ENCODE results near the gene PTPRG. TPM values are rescaled to one million over a fixed set of nuclear protein-coding genes. Genes with fewer than 3 reads are reported as not detected.

The PTPRG gene
- total RNA-seq, 3 donors from 2014 or later: 28.9 to 54.7 (median 40.4) TPM

DNA sequence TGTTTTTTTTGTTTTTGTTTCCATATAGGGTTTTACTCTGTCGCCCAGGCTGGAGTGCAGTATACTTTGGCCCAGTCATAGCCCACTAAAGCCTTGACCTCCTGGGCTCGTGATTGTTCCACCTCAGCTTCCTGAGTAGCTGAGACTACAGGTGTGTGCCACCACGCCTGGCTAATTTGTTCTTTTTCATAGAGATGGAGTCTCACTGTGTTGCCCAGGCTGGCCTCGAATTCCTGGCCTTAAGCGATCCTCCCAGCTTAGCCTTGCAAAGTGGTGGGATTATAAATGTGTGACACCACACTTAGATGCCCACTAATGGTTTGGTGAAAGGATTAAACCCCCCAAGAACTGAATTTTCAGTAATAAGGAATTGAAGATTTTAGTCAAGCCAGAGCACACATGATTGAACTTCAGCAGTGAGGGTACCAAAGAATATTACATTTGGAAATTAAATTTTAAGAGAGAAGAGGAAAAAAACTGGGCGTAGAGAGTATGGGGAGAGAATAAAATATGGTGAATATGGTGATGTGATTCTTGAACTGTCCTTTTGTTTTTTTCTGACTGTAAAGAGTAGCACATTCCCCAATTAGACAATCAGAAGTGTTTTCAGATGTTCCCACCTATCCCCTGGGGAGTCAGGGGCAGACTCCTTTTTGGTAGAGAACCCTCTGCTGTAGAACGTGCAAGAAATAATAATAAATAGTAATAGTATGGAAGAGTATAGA, 208.1 kb downstream of the PTPRG start:
- no peaks in the 10 kb centered on the region for H3K9me3 ChIP-seq
- H3K4me1 ChIP-seq (ENCODE audit: low read depth): peaks cover 3% of the 10 kb centered on the region
- ATAC-seq: peak; percentile 37
- intact Hi-C loops (cut with DNase I, micrococcal nuclease): no loop called here
- DNase-seq: no peak
- no peaks in the 10 kb centered on the region for H3K36me3 ChIP-seq (ENCODE audit: low read depth)
- TF ChIP-seq, protein P1, sequence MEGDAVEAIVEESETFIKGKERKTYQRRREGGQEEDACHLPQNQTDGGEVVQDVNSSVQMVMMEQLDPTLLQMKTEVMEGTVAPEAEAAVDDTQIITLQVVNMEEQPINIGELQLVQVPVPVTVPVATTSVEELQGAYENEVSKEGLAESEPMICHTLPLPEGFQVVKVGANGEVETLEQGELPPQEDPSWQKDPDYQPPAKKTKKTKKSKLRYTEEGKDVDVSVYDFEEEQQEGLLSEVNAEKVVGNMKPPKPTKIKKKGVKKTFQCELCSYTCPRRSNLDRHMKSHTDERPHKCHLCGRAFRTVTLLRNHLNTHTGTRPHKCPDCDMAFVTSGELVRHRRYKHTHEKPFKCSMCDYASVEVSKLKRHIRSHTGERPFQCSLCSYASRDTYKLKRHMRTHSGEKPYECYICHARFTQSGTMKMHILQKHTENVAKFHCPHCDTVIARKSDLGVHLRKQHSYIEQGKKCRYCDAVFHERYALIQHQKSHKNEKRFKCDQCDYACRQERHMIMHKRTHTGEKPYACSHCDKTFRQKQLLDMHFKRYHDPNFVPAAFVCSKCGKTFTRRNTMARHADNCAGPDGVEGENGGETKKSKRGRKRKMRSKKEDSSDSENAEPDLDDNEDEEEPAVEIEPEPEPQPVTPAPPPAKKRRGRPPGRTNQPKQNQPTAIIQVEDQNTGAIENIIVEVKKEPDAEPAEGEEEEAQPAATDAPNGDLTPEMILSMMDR (IDR thresholded peaks at IDR 0.05): no peak
- no peak overlapping the region for H3K4me3 ChIP-seq

GRCh38 chr3:61771976-61772375, 210.6 kb downstream of the PTPRG start:
- H3K4me3 ChIP-seq: no peak overlapping the region
- DNase-seq (no peak), ATAC-seq (no peak)
- no peaks in the 10 kb centered on the region for H3K9me3 ChIP-seq
- peaks cover 3% of the 10 kb centered on the region for H3K4me1 ChIP-seq (ENCODE audit: low read depth)
- TF ChIP-seq, protein P1 (IDR thresholded peaks at IDR 0.05): no peak
- no peaks in the 10 kb centered on the region for H3K36me3 ChIP-seq (ENCODE audit: low read depth)
- intact Hi-C loops (cut with DNase I, micrococcal nuclease): no loop called here

- intact Hi-C loops (cut with DNase I, micrococcal nuclease): no loop called here
- Histone ChIP-seq H3K36me3 (ENCODE audit: low read depth) (no peaks in the 10 kb centered on the region), H3K4me3 (no peak overlapping the region), H3K4me1 (ENCODE audit: low read depth) (peaks cover 3% of the 10 kb centered on the region), H3K9me3 (no peaks in the 10 kb centered on the region)
- TF ChIP-seq, protein P1 (IDR thresholded peaks at IDR 0.05): no peak
- DNase-seq: no peak
- ATAC-seq: no peak
These were observed 211.1 kb downstream of the PTPRG start for GRCh38 chr3:61772456-61772855.

DNA sequence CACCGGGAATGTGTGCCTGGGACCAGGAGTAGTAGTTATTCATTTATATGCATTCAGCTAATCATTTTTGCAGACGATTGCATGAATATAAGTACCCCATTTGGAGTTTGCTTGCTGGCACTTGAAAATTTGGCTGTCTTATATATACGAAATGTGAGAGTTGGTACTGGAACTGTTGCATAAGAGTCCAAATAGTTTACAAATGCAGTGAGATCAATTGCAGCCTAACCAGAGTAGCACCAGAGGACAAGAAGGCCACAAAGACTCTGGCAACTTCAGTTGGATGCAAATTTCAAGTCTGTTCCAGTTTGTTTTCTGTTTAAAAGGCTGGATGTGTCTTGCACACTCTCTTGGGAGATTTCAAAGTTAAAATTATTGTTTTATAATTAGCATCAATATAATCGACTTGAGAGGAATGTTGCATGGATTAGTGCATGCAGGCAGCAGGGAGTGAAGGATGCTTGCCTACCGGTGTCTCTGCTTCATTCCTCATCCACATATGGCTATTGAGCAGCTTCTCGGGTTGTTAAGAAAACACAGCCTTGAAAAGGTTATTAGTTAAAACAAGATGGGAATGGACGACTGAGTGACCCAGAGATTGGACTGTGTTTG, 213.0 kb downstream of the PTPRG start:
- H3K4me1 ChIP-seq (ENCODE audit: low read depth): no peaks in the 10 kb centered on the region
- DNase-seq: no peak
- H3K4me3 ChIP-seq: no peak overlapping the region
- H3K36me3 ChIP-seq (ENCODE audit: low read depth): no peaks in the 10 kb centered on the region
- H3K9me3 ChIP-seq: no peaks in the 10 kb centered on the region
- TF ChIP-seq, protein P1 (IDR thresholded peaks at IDR 0.05): no peak
- ATAC-seq: no peak
- intact Hi-C loops (cut with DNase I, micrococcal nuclease): no loop called here

GRCh38 chr3:61776390-61776789, 215.0 kb downstream of the PTPRG start:
- no peak for DNase-seq
- no peak overlapping the region for H3K4me3 ChIP-seq
- intact Hi-C loops (cut with DNase I, micrococcal nuclease): no loop called here
- no peaks in the 10 kb centered on the region for H3K4me1 ChIP-seq (ENCODE audit: low read depth)
- no peaks in the 10 kb centered on the region for H3K36me3 ChIP-seq (ENCODE audit: low read depth)
- TF ChIP-seq, protein P1 (IDR thresholded peaks at IDR 0.05): no peak
- no peaks in the 10 kb centered on the region for H3K9me3 ChIP-seq
- no peak for ATAC-seq

Data from mucosa of descending colon (tissue), 3 donors.